ENCODE results near the gene CTCF. TPM values are rescaled to one million over a fixed set of nuclear protein-coding genes. Genes with fewer than 3 reads are reported as not detected.
A peak's percentile ranks its signal among the peaks of the same experiment; 100 is the strongest.

The CTCF gene
- total RNA-seq, 1 experiment from 2014 or later: 30.3 TPM

DNA sequence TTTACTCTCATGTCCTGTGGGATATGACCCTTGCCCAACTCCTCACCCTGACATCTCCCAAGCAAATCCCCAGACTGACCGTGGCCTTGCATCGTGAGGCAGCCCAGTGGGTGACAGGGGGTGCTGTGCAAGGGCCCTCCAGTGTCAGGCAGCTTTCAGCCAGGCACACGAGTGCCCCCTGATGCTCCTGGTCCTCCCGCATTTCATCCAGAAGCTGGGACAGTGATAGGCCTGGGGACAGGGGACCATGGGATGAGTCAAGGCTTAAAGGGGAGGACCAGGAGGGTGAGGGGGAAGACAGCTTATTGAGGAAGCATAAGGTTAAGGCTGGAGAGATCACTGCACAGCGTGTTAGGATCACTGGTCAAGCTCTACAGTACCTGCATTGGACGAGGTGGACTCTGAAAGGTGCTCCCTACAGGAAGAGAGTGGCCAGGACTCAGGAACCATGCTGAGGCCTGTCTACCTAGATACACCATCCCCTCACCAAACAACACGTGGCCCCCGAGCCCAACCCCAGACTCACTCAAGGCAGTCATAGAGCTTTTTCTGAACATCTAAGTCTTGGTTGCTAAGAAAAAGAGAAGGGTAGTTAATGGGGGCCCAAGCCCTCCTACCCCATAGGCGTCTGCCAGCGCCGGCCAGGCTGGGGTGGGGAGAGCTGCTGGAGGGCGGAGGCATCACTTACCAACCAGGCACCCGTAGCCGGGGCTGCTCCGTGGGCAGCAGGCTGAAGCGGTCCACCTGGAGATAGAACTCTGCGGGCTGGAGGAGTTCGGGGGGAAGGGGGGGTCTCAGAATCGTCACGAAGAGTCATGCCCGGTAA, 96.7 kb downstream of the CTCF start:
- Histone ChIP-seq H3K4me2 (ENCODE audit: low read length) (peak overlapping the region; percentile 100), H3K36me3 (ENCODE audit: low read depth, low read length) (no peaks in the 10 kb centered on the region), H3K9ac (ENCODE audit: low read length) (peak overlapping the region; percentile 82), H3K27ac (ENCODE audit: low read length) (no peak overlapping the region), H3K27me3 (ENCODE audit: low read length) (no peaks in the 10 kb centered on the region), H3K4me3 (ENCODE audit: low read length) (peak overlapping the region; percentile 91), H3F3A (ENCODE audit: low read length, unreplicated experiment) (peaks cover 3% of the 10 kb centered on the region), H4K20me1 (ENCODE audit: low read length) (no peaks in the 10 kb centered on the region), H3K79me2 (ENCODE audit: low read length) (peaks cover 11% of the 10 kb centered on the region), H3K4me1 (ENCODE audit: insufficient read depth, low read length) (peaks cover 6% of the 10 kb centered on the region; the same call in 1 of the 2 replicates), H3K9me3 (ENCODE audit: low read length) (no peaks in the 10 kb centered on the region), H3K9me2 (replicated peaks; ENCODE audit: low read length) (no peaks in the 10 kb centered on the region), H2AFZ (ENCODE audit: low read length) (peak overlapping the region; percentile 100)
- intact Hi-C loops (cut with micrococcal nuclease): no loop called here
- DNase-seq (no peak), ATAC-seq (no peak)
- ChIA-PET CTCF (no interaction called here), POLR2A (ENCODE audit: unreplicated experiment) (no interaction called here)
- no TSS peak for BruUV-seq (replicated peaks)
- TF ChIP-seq EZH2 (IDR thresholded peaks at IDR 0.05; ENCODE audit: low read length, unreplicated experiment) (no peak), EZH2phosphoT487 (IDR thresholded peaks at IDR 0.05; ENCODE audit: borderline replicate concordance, low read length) (no peak)
- TF ChIP-seq, protein P1, sequence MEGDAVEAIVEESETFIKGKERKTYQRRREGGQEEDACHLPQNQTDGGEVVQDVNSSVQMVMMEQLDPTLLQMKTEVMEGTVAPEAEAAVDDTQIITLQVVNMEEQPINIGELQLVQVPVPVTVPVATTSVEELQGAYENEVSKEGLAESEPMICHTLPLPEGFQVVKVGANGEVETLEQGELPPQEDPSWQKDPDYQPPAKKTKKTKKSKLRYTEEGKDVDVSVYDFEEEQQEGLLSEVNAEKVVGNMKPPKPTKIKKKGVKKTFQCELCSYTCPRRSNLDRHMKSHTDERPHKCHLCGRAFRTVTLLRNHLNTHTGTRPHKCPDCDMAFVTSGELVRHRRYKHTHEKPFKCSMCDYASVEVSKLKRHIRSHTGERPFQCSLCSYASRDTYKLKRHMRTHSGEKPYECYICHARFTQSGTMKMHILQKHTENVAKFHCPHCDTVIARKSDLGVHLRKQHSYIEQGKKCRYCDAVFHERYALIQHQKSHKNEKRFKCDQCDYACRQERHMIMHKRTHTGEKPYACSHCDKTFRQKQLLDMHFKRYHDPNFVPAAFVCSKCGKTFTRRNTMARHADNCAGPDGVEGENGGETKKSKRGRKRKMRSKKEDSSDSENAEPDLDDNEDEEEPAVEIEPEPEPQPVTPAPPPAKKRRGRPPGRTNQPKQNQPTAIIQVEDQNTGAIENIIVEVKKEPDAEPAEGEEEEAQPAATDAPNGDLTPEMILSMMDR (conservative IDR thresholded peaks at IDR 0.05; ENCODE audit: low read depth, low read length): no peak

- peaks cover 11% of the 10 kb centered on the region for H3K79me2 ChIP-seq (ENCODE audit: low read length)
- peak; percentile 92 for DNase-seq
- H2AFZ ChIP-seq (ENCODE audit: low read length): peak within 1 kb of the TSS; percentile 100
- ChIA-PET CTCF (interaction anchor here (0.6 to 1.5 kb wide), 3 partner anchors 96 to 139 kb away, joined by 3 to 4 read pairs (median 4); partner anchors contain the start of gene CTCF), POLR2A (ENCODE audit: unreplicated experiment) (interaction anchor here (0.6 to 1.0 kb wide), 4 partner anchors 98 to 370 kb away, joined by 3 to 19 read pairs (median 6); no protein-coding TSS in a partner anchor)
- H3K27ac ChIP-seq (ENCODE audit: low read length): peak within 1 kb of the TSS; percentile 70
- H3K27me3 ChIP-seq (ENCODE audit: low read length): no peaks in the 10 kb centered on the region
- H3K36me3 ChIP-seq (ENCODE audit: low read depth, low read length): no peaks in the 10 kb centered on the region
- TF ChIP-seq EZH2 (IDR thresholded peaks at IDR 0.05; ENCODE audit: low read length, unreplicated experiment) (no peak), EZH2phosphoT487 (IDR thresholded peaks at IDR 0.05; ENCODE audit: borderline replicate concordance, low read length) (no peak)
- TF ChIP-seq, protein P1 (conservative IDR thresholded peaks at IDR 0.05; ENCODE audit: low read depth, low read length): no peak
- TSS peak; percentile 46 for BruUV-seq (replicated peaks)
- H3K4me1 ChIP-seq (ENCODE audit: insufficient read depth, low read length): peaks cover 6% of the 10 kb centered on the region; the same call in 1 of the 2 replicates
- peak within 1 kb of the TSS; percentile 100 for H3K4me2 ChIP-seq (ENCODE audit: low read length)
- peak within 1 kb of the TSS; percentile 91 for H3K4me3 ChIP-seq (ENCODE audit: low read length)
- H3K9ac ChIP-seq (ENCODE audit: low read length): peak within 1 kb of the TSS; percentile 82
- no peaks in the 10 kb centered on the region for H3K9me2 ChIP-seq (replicated peaks; ENCODE audit: low read length)
- peak; percentile 63 for ATAC-seq
- intact Hi-C loops (cut with micrococcal nuclease): loop anchor here (2.0 kb wide), 1 partner anchor 97 kb away; the partner anchor contains the start of gene CTCF
- H3K9me3 ChIP-seq (ENCODE audit: low read length): no peaks in the 10 kb centered on the region
- no peaks in the 10 kb centered on the region for H4K20me1 ChIP-seq (ENCODE audit: low read length)
- H3F3A ChIP-seq (ENCODE audit: low read length, unreplicated experiment): peaks cover 3% of the 10 kb centered on the region
Measured at GRCh38 chr16:67659675-67660563, 97.6 kb downstream of the CTCF start, which contains the start of gene ACD. Gene ACD, minus strand, starts transcription at chr16:67660260. Its CDS starts 40 bp downstream, at chr16:67660220.
